Panc1 (cell line): ENCODE data around the gene FASTKD1. TPM values are rescaled to one million over a fixed set of nuclear protein-coding genes. Genes with fewer than 3 reads are reported as not detected.

Source experiments
- ATAC-seq: fragments of 200-7000 bp; cut with Tn5 transposase; 2 replicates; pipeline ENCODE4 v1.9.1; 2020; ENCODE audit warnings: mild to moderate bottlenecking, moderate library complexity
- BruUV-seq: library from RNA; stranded (reverse); fragments of 400-500 nt; replicated peaks from 2 replicates; lab custom pipeline; 2021; lab: Mats Ljungman, UMichigan
- CTCF ChIA-PET: fragments of 300-600 bp; sonication (Branson Sonifier 250); formaldehyde crosslinking; loops from one replicate; lab custom pipeline; 2022; ENCODE audit warnings: antibody characterized with exemption; lab: Charles Lee
- POLR2A ChIA-PET: fragments of 300-600 bp; sonication (Branson Sonifier 250); formaldehyde crosslinking; loops from one replicate; lab custom pipeline; 2022; ENCODE audit warnings: antibody characterized with exemption; lab: Charles Lee
- DNase-seq: peaks from one replicate; pipeline ENCODE4 v3.0.0-alpha.2; 2010; ENCODE audit warnings: low read depth, low spot score
- H3K27ac ChIP-seq: 2 replicates; pipeline ENCODE4 v1.5.1; 2011; ENCODE audit warnings: mild to moderate bottlenecking, low read length, inconsistent platforms
- H3K27me3 ChIP-seq: fragments of 200-500 bp; sonication (Bioruptor generic); 2 replicates; pipeline ENCODE4 v1.6.0; 2014; ENCODE audit warnings: low read length, inconsistent platforms; ENCODE audit not compliant: control insufficient read depth, insufficient read depth
- H3K36me3 ChIP-seq: fragments of 200-500 bp; sonication (Bioruptor generic); 2 replicates; pipeline ENCODE4 v1.5.1; 2014; ENCODE audit warnings: inconsistent platforms, mild to moderate bottlenecking, low read length, moderate library complexity; ENCODE audit not compliant: control insufficient read depth, insufficient read depth
- H3K4me1 ChIP-seq: 2 replicates; pipeline ENCODE4 v1.5.1; 2011; ENCODE audit warnings: inconsistent platforms, mild to moderate bottlenecking, low read length, moderate library complexity; ENCODE audit not compliant: control insufficient read depth, insufficient read depth
- H3K4me3 ChIP-seq, 2 experiments: 2 replicates each; pipeline ENCODE4 v1.5.1; 2011 to 2012; ENCODE audit warnings: low read depth in 2 of 2, low read length in 2 of 2, mild to moderate bottlenecking in 2 of 2, inconsistent platforms in 1 of 2, moderate library complexity in 1 of 2
- H3K9me3 ChIP-seq: fragments of 200-500 bp; sonication (Bioruptor generic); 2 replicates; pipeline ENCODE4 v1.5.1; 2014; ENCODE audit warnings: low read depth, mild to moderate bottlenecking, inconsistent platforms, low read length, moderate library complexity; ENCODE audit not compliant: control insufficient read depth, insufficient read depth
- CTCF ChIP-seq: fragments of 450-650 bp; IDR thresholded peaks from 2 replicates; pipeline ENCODE4 v1.5.1; 2017; ENCODE audit warnings: mild to moderate bottlenecking
- POLR2AphosphoS5 ChIP-seq: IDR thresholded peaks from 2 replicates; pipeline ENCODE4 v1.6.1; 2012; ENCODE audit warnings: mild to moderate bottlenecking, low read depth, low read length, moderate library complexity
- SIN3A ChIP-seq: IDR thresholded peaks from 2 replicates; pipeline ENCODE4 v1.6.1; 2012; ENCODE audit warnings: low read depth, mild to moderate bottlenecking, low read length, moderate library complexity, borderline replicate concordance; ENCODE audit not compliant: insufficient read depth
- in situ Hi-C: cut with HindIII; loops from 2 replicates; pipeline ENCODE4 v1.10.0; 2016; ENCODE audit warnings: low sequenced_read_pairs, low pct_unique_long_range_greater_than_20kb
- intact Hi-C: fragments of 100-400 bp; cut with micrococcal nuclease; formaldehyde crosslinking; loops from one replicate; pipeline ENCODE4 v1.10.0; 2022; ENCODE audit not compliant: unreplicated experiment
- total RNA-seq: library from RNA; stranded (reverse); gene quantifications from one replicate; pipeline ENCODE4 v1.2.1, GENCODE V29; 2021; ENCODE audit not compliant: unreplicated experiment
- TF ChIP-seq, protein P1 (sequence below), 2 experiments: IDR thresholded peaks; 2 replicates each; pipeline ENCODE4 v1.6.1; 2011 to 2012; ENCODE audit warnings: low read depth in 2 of 2, control low read depth in 1 of 2, low read length in 1 of 2, mild to moderate bottlenecking in 1 of 2, moderate library complexity in 1 of 2; ENCODE audit not compliant: insufficient read depth in 1 of 2

FASTKD1 gene
- total RNA-seq, 1 experiment from 2014 or later, result 37.2 TPM

DNA sequence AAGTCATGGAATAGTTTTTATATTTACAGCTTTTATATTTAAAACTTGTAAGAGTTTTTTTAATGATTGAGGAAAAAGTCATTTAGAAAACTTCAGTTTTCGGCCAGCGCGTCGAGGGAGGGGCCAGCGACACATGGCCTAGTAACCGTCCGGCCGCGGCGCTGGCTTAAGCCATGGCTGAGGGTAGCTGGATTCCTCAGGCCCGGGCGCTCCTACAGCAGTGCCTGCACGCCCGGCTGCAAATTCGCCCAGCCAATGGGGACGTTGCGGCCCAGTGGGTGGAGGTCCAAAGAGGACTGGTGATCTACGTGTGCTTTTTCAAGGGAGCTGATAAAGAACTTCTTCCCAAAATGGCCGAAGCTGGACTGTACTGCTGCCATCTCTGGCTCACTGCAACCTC lies 69.0 kb downstream of the FASTKD1 start:
- Histone ChIP-seq H3K4me3 (no peak overlapping the region), H3K27me3 (no peaks in the 10 kb centered on the region), H3K36me3 (no peaks in the 10 kb centered on the region), H3K27ac (no peak overlapping the region), H3K4me1 (peaks cover 8% of the 10 kb centered on the region), H3K9me3 (no peaks in the 10 kb centered on the region)
- CTCF ChIA-PET, result no interaction called here
- ATAC-seq (no peak), DNase-seq (no peak)
- TF ChIP-seq POLR2AphosphoS5 (no peak), SIN3A (no peak)
- TF ChIP-seq, protein P1, sequence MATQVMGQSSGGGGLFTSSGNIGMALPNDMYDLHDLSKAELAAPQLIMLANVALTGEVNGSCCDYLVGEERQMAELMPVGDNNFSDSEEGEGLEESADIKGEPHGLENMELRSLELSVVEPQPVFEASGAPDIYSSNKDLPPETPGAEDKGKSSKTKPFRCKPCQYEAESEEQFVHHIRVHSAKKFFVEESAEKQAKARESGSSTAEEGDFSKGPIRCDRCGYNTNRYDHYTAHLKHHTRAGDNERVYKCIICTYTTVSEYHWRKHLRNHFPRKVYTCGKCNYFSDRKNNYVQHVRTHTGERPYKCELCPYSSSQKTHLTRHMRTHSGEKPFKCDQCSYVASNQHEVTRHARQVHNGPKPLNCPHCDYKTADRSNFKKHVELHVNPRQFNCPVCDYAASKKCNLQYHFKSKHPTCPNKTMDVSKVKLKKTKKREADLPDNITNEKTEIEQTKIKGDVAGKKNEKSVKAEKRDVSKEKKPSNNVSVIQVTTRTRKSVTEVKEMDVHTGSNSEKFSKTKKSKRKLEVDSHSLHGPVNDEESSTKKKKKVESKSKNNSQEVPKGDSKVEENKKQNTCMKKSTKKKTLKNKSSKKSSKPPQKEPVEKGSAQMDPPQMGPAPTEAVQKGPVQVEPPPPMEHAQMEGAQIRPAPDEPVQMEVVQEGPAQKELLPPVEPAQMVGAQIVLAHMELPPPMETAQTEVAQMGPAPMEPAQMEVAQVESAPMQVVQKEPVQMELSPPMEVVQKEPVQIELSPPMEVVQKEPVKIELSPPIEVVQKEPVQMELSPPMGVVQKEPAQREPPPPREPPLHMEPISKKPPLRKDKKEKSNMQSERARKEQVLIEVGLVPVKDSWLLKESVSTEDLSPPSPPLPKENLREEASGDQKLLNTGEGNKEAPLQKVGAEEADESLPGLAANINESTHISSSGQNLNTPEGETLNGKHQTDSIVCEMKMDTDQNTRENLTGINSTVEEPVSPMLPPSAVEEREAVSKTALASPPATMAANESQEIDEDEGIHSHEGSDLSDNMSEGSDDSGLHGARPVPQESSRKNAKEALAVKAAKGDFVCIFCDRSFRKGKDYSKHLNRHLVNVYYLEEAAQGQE (IDR thresholded peaks at IDR 0.05; ENCODE audit: insufficient read depth in 1 of 2, low read depth in 2 of 2, low read length in 1 of 2), result no peak
- POLR2A ChIA-PET, result no interaction called here
- intact Hi-C loops, result no loop called here
- in situ Hi-C loops, result no loop called here
- BruUV-seq, result no TSS peak

DNA sequence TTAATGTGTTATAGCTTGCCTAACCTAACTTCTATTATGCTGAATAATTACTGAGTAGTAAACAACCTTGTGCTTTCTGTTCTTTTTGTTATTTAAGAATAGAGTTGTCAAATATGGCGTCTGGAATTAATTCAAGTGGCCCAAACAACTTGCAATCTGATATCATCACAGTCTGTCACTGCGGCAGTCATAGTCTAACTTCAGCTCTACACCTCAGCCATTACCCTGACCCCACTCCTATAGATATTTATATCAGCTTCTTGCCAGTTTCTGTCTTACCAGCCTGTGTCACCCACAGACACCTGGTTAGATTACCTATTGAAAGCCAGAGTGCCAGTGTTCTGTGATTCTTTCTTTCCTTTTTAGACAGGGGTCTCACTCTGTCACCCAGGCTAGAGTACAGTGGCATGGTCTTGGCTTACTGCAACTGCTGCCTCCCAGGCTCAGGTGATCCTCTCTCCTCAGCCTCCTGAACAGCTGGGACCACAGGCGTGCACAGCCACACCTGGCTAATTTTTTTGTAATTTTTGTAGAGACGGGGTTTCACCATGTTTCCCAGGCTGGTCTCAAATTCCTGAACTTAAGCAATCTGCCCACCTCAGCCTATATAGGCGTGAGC lies 78.2 kb downstream of the FASTKD1 start:
- intact Hi-C loops, result no loop called here
- BruUV-seq, result no TSS peak
- CTCF ChIA-PET, result no interaction called here

More for the DNA sequence above, 78.2 kb downstream of the FASTKD1 start:
- Histone ChIP-seq H3K9me3 (no peaks in the 10 kb centered on the region), H3K27ac (no peak overlapping the region), H3K27me3 (no peaks in the 10 kb centered on the region), H3K4me1 (no peaks in the 10 kb centered on the region), H3K36me3 (no peaks in the 10 kb centered on the region), H3K4me3 (no peak overlapping the region)
- ATAC-seq (no peak), DNase-seq (no peak)
- POLR2A ChIA-PET, result no interaction called here
- in situ Hi-C loops, result no loop called here
- TF ChIP-seq POLR2AphosphoS5 (no peak), CTCF (no peak), SIN3A (no peak)
